ENCODE data around the gene MINDY4B.
"Not testable (repeated sequence)": the region's sequence is repeated elsewhere in the genome, so short reads cannot be mapped to it uniquely, and the experiment has no call there.

The MINDY4B gene

DNA sequence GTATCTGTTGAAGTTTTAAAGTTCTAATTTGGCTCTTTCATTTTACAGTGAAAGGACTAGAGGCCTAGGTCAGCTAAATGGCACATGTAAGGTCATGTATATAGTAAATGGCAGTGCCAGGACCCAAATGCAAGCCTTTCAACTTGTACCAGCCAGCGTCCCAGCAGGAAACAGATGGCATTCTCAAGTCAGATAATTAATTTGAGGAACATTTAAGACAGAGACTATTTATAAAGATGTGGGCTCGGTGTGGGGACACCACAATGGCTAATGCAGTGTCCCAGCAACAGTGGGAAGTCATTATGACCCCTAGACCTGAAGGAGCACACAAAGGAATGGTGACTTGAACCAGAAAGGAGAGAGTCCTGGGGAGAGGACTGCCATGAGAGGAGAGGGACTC, 6.1 kb downstream of the MINDY4B start:
- no peak for DNase-seq (ENCODE audit: low spot score)
- no peak for FAIRE-seq

DNA sequence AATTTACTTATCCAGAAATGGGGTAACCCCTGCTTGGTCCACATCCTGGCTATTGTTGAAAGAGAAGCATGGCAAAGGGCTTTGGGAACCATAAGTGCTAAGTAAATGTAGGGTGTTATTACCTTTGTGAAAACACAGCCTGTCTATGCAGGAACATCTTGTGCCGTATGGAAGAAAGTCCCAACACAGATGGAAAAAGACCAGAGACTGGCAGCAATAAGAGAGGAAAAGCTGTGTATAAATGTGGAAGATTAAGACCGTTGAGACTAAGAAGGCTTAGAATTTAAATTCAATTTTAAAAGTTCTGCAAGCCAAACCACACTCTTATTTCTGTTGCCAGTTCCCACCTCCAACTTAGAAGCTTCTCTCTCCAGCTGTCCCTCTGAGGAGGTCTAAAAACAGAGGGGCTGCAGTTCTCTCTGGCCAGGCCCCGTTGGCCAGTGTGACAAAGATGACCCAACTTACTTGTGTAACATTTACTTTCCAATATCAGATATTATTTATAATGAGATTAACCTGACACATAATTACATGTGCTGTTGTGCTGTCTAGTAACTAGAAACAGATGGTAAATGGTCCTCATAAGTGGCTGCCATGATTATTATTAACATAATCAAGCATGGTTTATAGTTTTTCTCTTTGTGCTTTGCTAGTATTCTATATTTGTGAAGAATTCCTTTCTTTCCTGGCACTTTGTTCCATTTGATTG, 7.0 kb downstream of the MINDY4B start:
- no peak for DNase-seq (ENCODE audit: low spot score)
- no peak for FAIRE-seq

DNA sequence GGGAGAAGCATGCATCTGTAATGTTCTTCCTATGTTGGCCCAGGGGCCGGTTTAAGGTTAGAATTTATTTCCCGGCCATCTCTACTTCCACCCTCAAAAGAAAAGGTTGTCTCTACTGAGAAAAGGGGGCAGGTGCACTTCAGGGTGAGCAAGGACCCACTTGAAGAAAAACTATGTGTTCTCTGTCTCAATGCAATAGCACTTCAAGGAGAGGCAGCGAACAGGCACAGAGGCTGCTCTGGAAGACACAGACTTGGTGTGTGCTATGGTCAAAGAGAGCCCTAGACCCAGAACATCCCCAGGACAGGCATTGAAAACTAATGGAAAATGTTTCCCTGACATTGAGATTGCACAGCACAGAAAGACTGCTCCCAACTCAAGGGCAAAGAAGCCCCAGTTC, 7.6 kb downstream of the MINDY4B start:
- DNase-seq (ENCODE audit: low spot score) (no peak), FAIRE-seq (no peak)

DNA sequence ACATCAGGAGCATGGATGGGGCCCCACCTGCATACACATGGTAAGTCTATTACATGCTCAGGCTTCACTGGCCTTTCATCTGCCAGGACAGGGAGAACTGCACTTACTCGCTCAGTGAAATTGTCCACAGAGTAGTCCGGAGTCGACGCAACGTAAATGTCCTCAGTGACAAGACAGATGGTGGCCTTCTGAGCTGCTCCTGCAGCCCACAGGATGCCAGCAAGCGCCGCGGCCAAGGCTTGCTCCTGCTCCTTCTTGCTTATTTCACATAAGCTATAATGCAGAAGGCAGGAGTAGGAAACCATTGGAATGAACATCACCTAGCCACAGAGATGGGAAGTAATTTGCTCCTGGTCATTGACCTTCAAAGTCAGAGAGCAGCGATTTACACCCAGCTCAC, 14.4 kb downstream of the MINDY4B start:
- no peak for DNase-seq (ENCODE audit: low spot score)
- no peak for FAIRE-seq

DNA sequence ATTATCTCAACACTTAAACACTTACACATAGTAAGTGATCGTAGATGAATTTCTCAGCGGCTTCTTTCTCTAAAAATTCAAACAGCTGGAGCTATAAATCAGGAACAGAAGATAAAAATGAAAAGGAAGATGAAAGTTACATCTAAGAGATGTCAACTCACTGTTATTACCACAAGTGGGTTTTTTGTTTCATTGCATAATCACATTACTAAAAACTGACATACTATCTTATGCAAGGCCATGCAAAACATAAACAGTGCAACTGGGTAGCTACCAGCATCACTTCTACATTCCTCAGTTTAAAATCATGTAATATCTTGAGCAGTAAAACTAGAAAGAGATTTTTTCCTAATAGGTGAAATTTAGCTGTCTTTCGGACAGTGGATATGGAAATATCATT, 14.9 kb downstream of the MINDY4B start:
- DNase-seq (ENCODE audit: low spot score), result no peak
- FAIRE-seq, result no peak

DNA sequence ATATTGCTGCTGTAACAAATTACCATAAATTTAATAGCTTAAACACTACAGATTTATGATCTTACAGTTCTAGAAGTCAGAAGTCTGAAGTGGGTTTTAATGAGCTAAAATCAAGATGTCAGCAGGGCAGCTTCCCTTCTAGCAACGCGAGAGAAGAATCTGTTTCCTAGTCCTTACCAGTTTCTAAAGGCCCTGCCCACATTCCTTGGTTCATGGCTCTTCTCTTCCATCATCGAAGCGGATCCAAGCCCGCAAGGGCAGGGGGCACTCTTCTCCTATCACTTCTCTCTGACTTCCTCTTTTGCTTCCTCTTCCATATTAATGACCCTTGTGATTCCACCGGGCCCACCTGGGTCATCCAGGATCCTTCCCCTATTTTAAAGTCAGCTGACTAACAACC, 16.1 kb downstream of the MINDY4B start:
- FAIRE-seq, result no peak
- no peak for DNase-seq (ENCODE audit: low spot score)

DNA sequence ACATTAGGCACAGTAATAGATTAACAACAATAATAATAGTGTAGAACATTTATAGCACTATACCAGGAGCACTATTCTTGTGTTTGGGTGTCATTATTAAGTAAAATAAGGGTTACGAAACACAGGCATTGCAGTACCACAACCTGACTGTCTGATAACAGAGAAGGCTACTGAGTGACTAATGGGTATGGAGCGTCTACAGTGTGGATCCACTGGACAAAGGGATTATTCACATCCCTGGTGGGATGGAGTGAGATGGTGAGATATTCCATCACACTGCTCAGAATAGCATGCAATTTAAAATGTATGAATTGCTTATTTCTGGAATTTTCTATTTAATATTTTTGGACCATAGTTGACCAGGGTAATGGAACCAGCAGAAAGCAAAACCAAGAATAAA, 18.2 kb downstream of the MINDY4B start:
- FAIRE-seq, result no peak
- DNase-seq (ENCODE audit: low spot score), result no peak

DNA sequence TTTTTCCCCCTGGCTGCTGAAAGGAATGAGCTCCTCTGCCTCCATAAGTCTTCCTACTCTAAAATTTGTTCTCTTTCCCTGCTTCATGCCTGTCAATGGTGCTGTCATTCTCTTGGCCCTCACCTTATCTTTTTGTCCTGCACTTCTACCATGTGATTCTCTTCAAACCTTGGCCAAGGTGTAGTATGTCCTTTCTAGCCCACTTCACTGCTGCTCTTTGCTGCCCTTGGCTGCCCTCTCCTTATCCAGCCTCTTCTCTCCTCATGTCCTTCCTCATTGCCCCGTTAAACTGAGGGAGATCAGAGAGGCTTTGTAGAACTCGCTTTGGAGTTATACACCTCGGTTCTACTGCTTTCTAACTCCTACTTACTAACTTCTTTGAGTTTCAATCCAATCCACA, 19.7 kb downstream of the MINDY4B start:
- FAIRE-seq, result no peak

DNA sequence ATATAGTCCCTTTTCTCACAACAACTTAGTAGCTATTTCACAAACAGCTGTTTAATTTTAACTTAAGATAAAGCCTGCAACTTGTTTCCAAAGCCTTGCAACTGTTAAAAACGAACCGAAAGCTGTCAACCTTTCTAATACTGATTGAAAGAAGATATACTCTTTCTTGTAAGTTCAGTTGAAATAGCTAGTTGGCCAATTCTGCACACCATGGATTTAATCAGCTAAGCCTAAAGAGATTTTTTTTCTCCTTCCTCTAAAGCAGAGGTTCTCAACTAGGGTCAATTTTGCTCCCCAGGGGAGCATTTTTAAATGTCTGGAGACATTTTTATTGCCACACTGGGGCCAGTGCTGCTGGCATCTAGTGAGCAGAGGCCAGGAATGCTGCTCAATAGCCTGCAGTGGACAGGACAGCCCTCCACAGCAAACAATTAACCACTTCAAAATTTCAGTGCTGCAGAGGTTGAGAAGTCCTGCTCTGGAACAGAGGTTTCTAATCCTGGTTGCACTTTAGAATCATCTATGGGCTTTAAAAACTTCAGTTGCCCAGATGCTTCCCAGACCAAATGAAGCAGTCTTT, 26.2 kb downstream of the MINDY4B start:
- FAIRE-seq (no peak), DNase-seq (ENCODE audit: low spot score) (no peak)

More for the DNA sequence above, 19.7 kb downstream of the MINDY4B start:
- no peak for DNase-seq (ENCODE audit: low spot score)

DNA sequence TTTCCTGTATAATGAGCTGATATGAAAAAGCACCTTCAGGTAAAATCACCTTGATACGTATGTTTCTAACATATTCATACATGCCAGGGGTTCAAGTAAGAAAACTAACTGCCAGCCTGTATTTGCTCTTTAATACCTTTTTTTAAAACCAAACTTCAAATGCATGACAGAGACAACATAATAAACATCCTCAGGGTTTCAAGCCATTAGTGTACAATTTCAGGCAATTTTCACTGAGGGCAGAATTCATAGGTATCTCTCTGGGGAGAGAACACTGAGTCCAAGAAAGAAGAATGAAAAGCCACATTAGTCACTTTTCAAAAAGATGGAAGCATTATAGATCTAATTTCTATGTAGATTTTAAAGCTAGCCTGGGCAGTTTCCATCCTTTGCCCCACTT, 26.9 kb downstream of the MINDY4B start:
- DNase-seq (ENCODE audit: low spot score), result no peak
- no peak for FAIRE-seq

DNA sequence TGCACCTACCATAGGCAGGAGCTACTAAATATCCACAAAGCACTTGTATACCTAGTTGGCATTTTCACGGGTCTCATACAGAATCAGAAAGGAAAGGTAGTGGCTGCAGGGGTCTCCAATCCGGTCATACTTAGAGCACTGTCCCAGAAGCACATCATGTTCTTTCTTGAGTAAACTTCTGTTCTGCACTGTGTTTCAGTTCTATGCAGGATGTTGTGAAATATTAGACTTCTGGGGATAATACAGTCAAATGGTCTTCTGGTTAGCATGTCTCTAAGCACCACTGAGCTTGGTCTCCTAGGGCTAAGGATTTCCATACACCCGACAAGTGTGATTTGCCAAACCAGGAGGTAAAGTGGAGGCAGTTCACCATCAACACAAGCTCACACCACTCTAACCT, 27.9 kb downstream of the MINDY4B start:
- DNase-seq (ENCODE audit: low spot score) (no peak), FAIRE-seq (no peak)

DNA sequence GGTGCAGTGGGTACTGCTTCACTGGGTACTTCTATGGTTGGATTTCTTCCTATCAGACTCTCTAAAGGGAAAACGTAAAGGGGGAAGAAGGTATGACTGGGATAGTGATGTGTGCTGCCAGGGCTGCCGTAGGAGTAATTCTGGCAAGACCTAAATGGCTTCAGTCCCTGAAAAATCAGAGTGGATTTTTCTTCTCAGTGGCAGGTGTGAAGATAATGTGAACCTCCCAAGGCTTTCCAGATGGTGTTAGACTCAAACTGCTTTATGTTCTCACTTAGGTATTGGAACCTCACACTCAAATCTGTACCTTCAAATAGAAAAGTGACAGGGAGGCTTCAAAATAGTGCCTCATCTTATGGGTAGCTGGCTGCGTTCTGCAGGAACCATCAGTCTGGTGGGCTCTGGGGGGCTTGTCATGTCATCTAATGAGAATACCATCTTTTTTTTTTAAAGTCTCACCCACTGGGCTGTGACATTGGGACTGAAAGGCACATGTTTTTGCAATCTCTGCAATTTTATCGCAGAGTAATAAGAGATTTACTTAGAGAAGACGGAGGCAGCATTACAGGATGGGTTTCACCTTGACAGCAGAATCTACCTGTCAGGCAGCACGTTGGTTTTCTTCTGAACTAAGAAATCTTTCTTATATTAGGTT, 28.5 kb downstream of the MINDY4B start:
- DNase-seq (ENCODE audit: low spot score), result no peak
- no peak for FAIRE-seq

DNA sequence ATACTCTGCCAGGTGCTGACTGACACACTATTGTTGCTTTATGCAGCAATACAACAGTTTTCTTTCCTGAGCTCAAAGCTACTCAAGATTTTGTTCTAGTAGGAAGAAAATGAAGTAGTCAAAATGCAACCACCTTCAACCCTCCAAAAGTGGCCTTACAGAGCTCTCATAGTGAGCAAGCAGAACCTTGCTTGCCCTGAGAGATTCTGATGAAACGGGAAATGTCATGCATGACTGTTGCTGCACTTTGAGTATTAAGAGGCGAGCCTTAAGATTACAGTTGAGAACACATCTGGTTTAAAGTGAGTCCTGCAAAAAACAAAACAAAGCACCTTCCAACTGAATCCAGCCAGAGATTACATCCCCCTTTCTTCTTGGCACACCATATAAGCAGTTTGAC, 29.7 kb downstream of the MINDY4B start:
- FAIRE-seq (no peak), DNase-seq (ENCODE audit: low spot score) (no peak)

DNA sequence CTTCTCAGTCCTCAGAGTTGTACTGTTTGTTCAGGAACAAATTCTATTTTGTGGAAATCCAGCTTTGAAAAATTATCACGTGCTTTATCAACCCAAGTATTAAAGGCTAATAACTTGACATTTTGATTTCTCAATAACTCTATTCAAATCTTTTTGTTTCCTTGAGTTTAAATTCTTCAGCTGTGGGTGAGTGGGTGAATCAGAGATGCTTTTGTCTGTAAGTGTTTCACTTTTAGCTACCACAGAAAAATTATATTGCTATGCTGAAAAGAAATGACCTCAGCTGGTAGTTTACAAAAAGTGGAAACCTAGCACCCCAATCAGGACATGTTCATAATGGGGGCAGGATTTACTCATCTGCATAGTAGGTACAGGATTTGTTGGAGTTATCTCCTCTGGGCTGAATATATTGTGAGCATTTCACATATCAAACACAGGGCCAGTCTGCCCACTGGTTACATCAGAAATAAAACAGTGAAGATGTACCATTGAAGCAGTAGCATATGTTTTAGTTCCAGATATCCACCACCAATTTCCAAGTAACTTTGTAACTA, 30.5 kb downstream of the MINDY4B start:
- no peak for FAIRE-seq

DNA sequence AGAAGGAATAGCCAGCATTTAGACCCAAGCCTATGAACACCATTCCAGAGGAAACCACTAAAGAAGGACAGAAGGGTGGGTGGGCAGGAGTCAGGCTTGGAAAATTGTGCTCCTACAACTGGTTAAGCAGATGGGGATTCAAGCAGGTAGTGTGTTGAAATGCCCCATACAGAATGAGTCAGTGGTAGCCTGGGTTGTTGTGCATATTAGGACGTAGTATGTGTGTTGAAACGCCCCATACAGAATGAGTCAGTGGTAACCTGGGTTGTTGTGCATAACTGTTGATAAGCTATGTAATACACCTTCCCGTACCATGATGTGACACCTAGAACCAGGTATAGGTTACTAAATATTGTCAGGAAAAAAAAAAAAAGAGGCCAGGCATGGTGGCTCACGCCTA, 34.0 kb downstream of the MINDY4B start:
- FAIRE-seq (no peak), DNase-seq (ENCODE audit: low spot score) (no peak)

More for the DNA sequence above, 30.5 kb downstream of the MINDY4B start:
- DNase-seq (ENCODE audit: low spot score), result no peak

DNA sequence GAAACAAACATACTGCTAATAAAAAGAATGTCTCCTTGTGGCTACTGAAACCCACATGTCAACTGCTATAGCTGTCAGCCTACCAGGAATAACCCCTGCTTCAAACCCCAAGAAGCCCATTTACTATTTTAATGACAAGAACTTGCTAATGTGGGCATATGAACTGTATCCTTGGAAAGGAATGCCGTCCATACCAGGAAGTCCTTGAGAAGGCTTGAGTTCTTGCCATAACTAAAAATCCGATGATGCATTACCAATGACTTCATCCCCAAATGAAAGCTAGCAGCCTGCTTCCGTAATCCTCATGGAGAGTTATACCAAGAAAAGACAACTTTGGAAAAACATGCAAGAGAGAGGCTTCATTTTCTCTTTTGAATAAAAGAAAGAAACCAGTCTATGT, 34.8 kb downstream of the MINDY4B start:
- no peak for FAIRE-seq
- DNase-seq (ENCODE audit: low spot score), result no peak

DNA sequence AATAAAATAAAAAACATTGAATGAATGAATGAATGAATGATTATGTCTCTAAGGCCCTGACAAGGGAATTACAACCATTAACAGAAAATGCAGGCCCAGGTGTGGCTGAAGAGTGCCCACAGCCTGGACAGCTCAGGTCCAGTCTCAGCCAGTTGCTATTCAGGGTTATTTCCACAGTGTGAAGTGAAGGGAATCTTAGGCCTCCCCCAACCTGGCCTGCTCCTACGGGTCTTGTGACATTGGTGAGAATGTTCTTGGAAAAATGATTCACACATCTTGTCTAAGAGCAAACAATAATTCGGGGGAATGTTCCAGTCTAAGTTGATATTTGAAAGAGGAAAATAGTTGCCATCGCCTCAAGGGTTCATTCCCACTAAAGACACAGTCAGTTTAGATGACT, 37.0 kb downstream of the MINDY4B start:
- FAIRE-seq (no peak), DNase-seq (ENCODE audit: low spot score) (no peak)

DNA sequence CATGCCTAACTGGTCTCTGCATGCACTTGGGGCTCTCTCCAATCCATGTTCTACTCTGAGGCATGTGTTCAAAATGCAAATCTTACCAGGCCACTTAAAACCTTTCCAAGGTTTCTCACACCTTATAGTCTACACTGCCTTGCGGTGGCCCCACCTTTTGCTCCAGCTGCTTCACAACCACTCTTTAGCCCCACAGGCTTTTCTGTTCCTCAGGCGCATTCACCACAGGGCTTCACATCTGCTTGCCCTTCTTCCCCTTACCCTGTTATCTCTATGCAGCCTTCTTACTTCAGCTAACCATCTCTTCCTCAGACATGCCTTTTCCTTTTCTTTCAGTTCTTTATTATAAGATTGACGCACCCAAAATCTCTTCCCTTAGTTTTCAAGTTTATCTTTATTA, 37.8 kb downstream of the MINDY4B start:
- no peak for DNase-seq (ENCODE audit: low spot score)
- no peak for FAIRE-seq

DNA sequence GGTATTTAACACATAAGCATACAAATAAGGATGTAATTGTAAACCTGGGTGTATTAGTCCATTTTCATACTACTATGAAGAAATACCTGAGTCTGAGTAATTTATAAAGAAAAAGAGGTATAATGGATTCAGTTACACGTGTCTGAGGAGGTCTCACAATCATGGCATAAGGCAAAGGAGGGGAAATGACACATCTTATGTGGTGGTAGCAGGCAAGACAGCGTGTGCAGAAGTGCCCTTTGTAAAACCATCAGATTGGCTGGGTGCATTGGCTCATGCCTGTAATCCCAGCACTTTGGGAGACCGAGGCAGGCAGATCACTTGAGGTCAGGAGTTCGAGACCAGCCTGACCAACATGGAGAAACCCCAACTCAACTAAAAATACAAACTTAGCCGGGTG, 41.3 kb downstream of the MINDY4B start:
- not testable (repeated sequence) for FAIRE-seq; DNase-seq (ENCODE audit: low spot score)

DNA sequence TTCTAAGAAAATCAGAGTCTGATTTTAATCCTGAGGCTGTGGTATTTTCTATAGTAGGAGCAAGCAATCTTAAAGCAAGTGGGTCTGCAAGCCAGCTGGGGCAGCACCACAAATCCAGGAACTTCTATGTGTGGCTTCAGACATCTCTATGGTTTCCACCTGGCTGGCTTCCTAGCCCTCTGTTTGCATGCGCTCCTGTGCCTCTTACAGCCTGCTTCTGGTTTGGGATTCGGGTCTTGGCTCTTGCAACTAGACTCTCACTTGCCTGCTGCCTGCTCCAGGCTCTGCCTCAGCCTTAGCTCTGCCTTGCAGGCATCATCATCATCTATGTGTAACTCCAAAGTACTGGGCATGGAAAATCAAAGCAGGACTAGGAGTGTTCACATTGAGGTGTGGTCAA, 43.4 kb downstream of the MINDY4B start:
- DNase-seq (ENCODE audit: low spot score) (no peak), FAIRE-seq (no peak)

DNA sequence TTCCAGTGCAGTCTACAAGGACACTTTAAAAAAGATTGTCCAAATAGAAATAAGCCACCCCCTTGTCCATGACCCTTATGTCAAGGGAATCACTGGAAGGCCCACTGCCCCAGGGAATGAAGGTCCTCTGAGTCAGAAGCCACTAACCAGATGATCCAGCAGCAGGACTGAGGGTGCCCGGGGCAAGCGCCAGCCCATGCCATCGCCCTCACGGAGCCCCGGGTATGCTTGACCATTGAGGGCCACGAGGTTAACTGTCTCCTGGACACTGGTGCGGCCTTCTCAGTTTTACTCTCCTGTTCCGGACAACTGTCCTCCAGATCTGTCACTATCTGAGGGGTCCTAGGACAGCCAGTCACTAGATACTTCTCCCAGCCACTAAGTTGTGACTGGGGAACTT, 47.3 kb downstream of the MINDY4B start:
- DNase-seq (ENCODE audit: low spot score); FAIRE-seq: not testable (repeated sequence)

DNA sequence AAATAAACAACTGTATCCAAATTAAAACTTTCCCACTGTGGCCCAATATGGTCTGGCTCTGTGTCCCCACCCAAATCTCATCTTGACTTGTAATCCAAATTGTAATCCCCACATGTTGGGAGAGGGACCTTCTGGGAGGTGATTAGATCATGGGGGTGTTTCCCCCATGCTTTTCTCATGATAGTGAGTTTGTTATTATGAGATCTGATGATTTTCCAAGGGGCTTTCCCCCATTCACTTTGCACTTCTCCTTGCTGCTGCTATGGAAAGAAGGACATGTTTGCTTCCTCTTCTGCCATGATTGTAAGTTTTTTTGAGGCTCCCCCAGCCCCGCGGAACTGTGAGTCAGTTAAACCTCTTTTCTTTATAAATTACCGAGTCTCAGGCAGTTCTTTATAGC, 55.0 kb downstream of the MINDY4B start:
- DNase-seq (ENCODE audit: low spot score) (no peak), FAIRE-seq (no peak)

DNA sequence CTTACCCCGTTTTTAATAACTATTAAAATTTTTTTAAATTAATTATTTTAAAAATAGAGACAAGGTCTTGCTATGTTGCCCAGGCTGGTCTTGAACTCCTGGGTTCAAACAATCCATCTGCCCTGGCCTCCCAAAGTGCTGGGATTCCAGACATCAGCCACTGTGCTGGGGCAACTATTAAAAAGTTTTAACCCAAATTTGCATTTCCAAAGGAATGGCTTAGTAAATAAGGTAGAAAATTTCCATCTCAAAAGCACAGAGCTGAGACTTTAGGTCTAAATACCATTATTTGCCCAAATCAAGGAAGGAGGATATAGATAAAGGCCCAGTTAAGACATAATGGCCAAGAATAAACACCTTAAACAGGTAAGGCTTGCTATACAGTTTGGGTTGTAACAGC, 56.4 kb downstream of the MINDY4B start:
- DNase-seq (ENCODE audit: low spot score), result no peak
- no peak for FAIRE-seq
